HL-60 (cell line): ENCODE data around the gene TREM2.

Experiments
- DNase-seq, 2 experiments: peaks; one replicate each; pipeline ENCODE4 v3.0.0-alpha.2; 2010 to 2020; ENCODE audit warnings: low read depth in 1 of 2, low spot score in 1 of 2
- H3K27ac ChIP-seq: fragments of 250-450 bp; sonication (Bioruptor Pico); replicated peaks from 2 replicates; pipeline ENCODE4 v1.5.1; 2020; ENCODE audit warnings: mild to moderate bottlenecking, moderate library complexity
- H3K27me3 ChIP-seq: fragments of 250-450 bp; sonication (Bioruptor Pico); 2 replicates; pipeline ENCODE4 v1.5.1; 2021; ENCODE audit warnings: mild to moderate bottlenecking, moderate library complexity; ENCODE audit not compliant: insufficient read depth, poor library complexity, severe bottlenecking
- H3K4me3 ChIP-seq: replicated peaks from 2 replicates; pipeline ENCODE4 v1.5.1; 2011; ENCODE audit warnings: mild to moderate bottlenecking, control low read depth, low read length; ENCODE audit not compliant: insufficient read depth
- CTCF ChIP-seq: IDR thresholded peaks from one replicate; pipeline ENCODE4 v1.5.1; 2011; ENCODE audit warnings: low read length, control low read depth, inconsistent platforms; ENCODE audit not compliant: insufficient read depth
- GABPA ChIP-seq: IDR thresholded peaks from 2 replicates; pipeline ENCODE4 v1.6.1; 2012; ENCODE audit warnings: low read depth
- POLR2AphosphoS5 ChIP-seq: IDR thresholded peaks from 2 replicates; pipeline ENCODE4 v1.6.1; 2012; ENCODE audit warnings: low read depth
- REST ChIP-seq: IDR thresholded peaks from 2 replicates; pipeline ENCODE4 v1.6.1; 2012; ENCODE audit warnings: low read depth; ENCODE audit not compliant: insufficient replicate concordance
- SPI1 ChIP-seq: IDR thresholded peaks from 2 replicates; pipeline ENCODE4 v1.6.1; 2012; ENCODE audit warnings: low read depth, mild to moderate bottlenecking, borderline replicate concordance

TREM2 gene

GRCh38 chr6:41204156-41204555, 41.2 kb upstream of the TREM2 start:
- DNase-seq: no peak
- H3K4me3 ChIP-seq: no peak overlapping the region
- TF ChIP-seq SPI1 (no peak), REST (no peak), CTCF (no peak), POLR2AphosphoS5 (no peak), GABPA (no peak)
- no peaks in the 10 kb centered on the region for H3K27me3 ChIP-seq
- H3K27ac ChIP-seq: no peak overlapping the region

GRCh38 chr6:41201764-41202173, 38.9 kb upstream of the TREM2 start:
- TF ChIP-seq SPI1 (peak; percentile 22; the same call in 1 of the 2 replicates), GABPA (no peak)
- peak in 1 of 2 experiments; percentile 30 for DNase-seq
- Histone ChIP-seq H3K4me3 (no peak overlapping the region), H3K27me3 (no peaks in the 10 kb centered on the region), H3K27ac (peak overlapping the region; percentile 89)

- Histone ChIP-seq H3K4me3 (peak within 1 kb of the TSS; percentile 18), H3K27ac (peak within 1 kb of the TSS; percentile 89), H3K27me3 (no peaks in the 10 kb centered on the region)
- DNase-seq: peak; percentile 78 to 88
- TF ChIP-seq POLR2AphosphoS5: peak; percentile 77; the same call in 1 of the 2 replicates
- TF ChIP-seq REST: no peak
- TF ChIP-seq CTCF: no peak
- 0 out of 2 replicates have a peak, but pooled peaks have one; percentile 8 for TF ChIP-seq GABPA
- TF ChIP-seq SPI1: peak; percentile 94
Observed at GRCh38 chr6:41200901-41201763, 38.2 kb upstream of the TREM2 start, which contains the start of gene TREML2. TSS of gene TREML2 (minus strand) at chr6:41201149. CDS start at chr6:41201008, 141 bp downstream.

- no peaks in the 10 kb centered on the region for H3K27me3 ChIP-seq
- TF ChIP-seq GABPA: peak; percentile 59
- TF ChIP-seq POLR2AphosphoS5: no peak
- peak; percentile 66 for TF ChIP-seq SPI1
- TF ChIP-seq CTCF: no peak
- no peak for TF ChIP-seq REST
- peak; percentile 96 to 98 for DNase-seq
- peak overlapping the region; percentile 89 for H3K27ac ChIP-seq
- H3K4me3 ChIP-seq: peak overlapping the region; percentile 18
Observed at GRCh38 chr6:41200296-41200900, 37.5 kb upstream of the TREM2 start.
